Right renal pelvis (tissue), 4 donors: ENCODE measurements around the gene TEX29. TPM values are rescaled to one million over a fixed set of nuclear protein-coding genes. Genes with fewer than 3 reads are reported as not detected.

ENCODE experiments used
- DNase-seq, 4 donors: peaks; one replicate each; pipeline ENCODE4 v3.0.0-alpha.2; 2013; ENCODE audit warnings: low read depth in 4 of 4, low spot score in 3 of 4, missing footprints in 1 of 4
- polyA plus RNA-seq, 4 donors: library from polyadenylated mRNA; unstranded; fragments of 120-200 nt; gene quantifications; one replicate each; pipeline ENCODE4 v1.2.1, GENCODE V29; 2013; ENCODE audit not compliant: insufficient read length in 4 of 4

Gene TEX29
- polyA plus RNA-seq, 4 donors, result 0.35 to 0.59 (median 0.42) TPM

DNA sequence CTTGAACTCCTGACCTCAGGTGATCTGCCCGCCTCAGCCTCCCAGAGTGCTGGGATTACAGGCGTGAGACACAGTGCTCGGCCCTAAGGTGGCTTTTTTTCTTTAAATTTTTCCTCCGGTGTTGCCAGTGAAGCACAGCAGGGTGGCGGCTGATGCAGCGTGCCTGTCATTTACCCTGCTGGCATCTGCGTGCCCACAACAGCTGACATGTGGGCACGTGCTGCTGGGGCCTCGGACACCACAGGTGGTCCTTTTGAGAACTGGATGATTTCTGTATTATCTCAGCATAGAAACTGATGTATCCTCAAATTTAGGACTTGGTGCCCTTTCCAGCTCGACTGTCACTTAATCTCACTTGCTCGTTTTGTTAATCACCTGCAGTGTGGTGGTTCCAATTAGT is 31.2 kb upstream of the TEX29 start:
- DNase-seq, result no peak

DNA sequence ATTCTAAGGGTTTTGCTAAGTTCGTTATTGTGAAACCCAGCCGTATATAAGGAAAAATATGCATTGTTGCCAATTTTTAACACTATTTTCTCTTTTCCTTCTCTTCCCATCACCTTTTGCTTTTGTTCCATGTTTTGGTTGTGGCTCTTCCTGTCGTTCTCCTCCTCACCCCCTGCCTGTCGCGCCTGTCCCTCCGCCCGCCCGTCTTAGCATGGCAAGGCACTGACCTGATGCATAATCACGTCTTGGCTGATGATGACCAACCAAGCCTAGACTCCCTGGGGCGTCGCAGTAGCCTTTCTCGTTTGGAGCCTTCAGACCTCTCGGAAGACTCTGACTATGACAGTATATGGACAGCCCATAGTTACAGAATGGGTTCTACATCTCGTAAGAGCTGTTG is 28.5 kb upstream of the TEX29 start:
- no peak for DNase-seq

DNA sequence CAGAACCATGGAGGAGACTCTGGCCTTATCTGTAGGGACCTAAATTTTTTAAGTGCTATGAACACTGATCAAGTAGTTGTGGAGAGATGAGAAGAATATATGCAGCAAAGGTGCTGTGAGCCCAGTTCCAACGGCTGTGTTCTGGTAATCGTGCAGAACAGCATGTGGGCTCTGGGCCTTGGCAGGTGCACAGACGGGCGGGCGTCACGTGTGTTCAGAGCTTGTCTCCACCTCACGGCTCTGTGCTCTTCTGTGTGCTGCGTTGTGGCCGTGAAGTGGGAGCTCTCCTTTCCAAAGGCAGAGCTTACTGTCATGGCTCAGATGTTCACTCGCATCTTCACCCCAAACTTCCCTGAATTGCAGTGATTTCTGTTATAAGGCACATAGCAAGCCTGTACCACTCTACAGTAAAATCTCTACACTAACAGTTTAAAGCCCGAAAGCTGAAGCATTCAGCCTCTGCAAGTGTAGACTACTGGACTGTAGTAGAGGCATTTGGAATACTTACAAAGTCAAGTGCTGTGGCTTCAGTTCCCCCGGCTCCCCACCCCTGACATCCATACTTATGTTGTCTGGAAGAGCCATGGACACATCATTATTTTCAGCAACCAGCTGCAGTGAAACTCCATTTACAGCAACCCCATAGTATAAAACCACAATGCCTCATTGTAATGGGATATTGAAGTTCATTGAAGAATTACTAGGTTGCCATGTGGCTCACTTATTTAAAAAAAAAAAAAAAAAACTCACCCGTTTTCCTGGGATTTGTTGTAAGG is 27.5 kb upstream of the TEX29 start:
- no peak for DNase-seq

DNA sequence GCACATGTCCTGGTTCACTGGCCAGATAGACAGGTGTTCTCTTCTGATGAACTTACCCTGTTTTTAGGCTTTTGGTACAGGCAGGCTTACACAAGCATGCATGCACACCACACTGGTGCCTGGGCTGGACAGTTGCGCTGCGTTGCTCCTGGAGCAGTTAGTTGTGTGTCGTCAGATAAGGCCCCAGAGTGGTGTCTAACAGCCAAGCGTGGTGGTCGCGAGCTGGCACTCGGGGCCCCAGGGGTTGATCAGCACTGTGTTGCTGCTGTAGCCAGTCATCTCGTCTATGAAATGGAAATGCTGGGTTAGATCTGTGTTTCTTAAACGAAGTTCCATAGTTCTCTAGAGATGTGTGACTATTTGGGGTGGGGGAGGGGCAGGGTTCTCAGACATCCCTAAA is 24.6 kb upstream of the TEX29 start:
- DNase-seq, result no peak

DNA sequence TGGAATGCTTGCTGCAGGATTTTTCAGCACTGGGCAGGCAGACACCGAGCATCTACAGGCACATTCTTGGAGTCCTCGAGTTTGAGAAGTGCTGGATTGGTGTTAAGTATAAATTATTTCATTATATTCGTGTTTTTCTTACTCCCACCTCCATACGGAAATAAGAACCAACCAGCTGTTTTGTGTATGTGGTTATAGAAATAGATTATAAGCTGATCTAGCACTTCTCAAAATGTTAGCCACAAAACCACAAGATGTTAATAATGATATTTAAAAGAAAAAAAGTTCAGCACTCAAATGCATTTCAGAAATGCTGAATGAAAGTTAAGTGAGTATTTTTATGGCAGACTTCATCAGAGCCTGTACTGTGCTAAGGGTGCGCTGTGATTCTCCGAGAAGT is 24.0 kb upstream of the TEX29 start:
- no peak for DNase-seq

DNA sequence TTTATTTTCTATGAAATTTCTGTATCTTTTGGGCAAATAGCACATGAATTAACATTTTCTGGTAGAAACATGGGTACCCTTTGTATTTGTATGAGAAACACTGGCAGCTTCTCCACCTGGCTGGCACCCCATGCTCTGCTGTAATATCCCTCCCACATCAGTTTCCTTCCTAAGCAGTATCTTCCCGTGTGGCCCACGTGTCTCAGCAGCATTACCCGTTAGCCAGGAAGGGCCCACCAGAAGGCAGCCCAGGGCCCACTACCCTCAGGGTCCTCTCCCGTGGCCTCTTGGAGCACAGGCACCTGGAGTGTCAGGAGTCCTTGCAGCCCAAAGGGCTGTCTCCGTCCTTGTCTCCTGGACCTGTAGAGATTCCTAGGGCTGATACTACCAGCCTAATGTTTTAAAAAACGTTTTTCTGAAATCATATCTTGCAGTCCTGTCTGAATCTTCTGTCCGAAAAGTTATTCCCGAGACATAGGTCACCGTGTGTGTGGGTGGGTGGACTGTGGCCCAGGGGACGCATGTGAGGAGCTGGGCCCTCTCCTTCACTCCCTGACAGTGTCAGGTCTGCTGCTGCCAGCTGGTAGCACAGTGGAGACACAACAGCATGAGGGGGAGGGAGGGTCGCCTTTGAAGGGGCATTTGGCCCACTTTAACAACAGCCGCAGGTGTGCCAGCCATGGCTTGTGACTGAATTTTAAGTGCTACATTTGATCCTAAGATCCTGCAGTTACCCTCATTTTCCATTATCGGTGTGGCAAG is 22.0 kb upstream of the TEX29 start:
- DNase-seq, result no peak

DNA sequence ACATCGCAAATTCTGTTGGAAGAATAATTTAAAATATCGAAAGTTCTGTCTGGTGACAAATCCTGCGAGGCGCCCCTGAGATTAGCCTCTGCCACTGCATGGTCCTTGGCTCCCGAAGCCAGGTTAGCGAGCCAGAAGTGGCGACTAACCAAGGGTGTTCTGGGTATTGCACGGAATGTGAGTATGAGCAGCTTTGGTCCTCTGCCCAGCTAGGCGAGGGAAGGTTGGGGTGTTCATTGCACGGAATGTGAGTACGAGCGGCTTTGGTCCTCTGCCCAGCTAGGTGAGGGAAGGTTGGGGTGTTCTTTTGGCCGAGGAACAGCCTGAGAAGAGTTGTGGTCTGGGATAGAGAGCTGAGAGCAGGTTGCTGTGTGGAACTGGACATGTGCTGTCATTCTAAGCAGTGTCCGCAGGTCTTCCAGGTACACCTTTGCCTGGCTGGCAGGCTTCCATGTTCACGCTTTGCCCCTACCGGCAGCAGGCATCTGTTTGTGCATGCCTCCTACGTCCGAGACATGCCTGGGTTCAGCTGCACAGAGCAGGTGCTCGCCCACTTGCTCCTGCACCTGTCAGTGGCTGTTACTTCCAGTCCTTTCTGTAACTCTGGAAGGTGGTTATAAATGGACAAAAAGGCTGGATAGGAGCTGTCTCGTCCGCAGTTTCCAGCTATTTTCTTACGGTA is 18.3 kb upstream of the TEX29 start:
- DNase-seq, result no peak

DNA sequence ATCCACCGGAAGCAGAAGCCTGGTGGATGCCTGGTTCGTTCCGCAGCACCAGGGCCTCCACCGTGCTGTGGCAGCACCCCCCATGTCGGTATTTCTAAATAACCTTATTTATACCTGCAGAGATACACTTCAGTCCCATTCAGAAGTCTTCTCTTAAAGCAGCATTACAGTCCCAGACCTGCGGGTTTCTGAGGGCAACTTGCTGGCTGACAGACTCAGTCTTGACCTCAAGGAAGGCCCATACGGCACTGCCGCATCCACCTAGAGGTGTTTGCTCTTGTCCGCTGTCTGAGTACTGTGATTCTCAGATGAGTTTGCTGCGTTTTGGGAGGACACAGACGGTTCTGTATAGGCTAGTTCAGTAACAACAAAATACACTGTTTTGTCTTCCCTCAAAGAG is 16.9 kb upstream of the TEX29 start:
- DNase-seq, result no peak

DNA sequence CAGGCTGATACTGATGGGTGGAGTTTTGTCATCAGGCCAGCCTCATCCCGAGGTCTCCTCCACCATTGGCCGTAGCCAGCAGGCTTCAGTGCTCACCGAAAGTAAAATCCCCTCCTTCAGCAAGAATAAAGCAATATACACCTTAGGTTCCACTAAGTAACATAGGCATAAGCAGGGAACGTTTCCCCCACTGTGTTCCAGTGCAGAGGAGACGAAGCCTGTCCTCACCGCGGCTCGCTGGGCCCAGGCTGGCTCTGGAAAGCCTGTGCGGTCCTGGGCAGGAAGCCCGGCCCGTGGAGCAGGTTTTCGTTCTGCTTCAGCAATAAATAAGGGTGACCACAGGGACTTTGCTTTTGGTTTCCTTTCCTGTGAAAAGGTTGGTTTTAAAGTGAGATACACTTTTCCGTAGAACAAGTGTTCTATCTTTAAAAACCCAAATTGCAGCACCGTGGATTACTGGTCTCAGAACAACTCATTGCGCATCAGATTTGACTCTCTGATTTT is 16.3 kb upstream of the TEX29 start:
- no peak for DNase-seq

DNA sequence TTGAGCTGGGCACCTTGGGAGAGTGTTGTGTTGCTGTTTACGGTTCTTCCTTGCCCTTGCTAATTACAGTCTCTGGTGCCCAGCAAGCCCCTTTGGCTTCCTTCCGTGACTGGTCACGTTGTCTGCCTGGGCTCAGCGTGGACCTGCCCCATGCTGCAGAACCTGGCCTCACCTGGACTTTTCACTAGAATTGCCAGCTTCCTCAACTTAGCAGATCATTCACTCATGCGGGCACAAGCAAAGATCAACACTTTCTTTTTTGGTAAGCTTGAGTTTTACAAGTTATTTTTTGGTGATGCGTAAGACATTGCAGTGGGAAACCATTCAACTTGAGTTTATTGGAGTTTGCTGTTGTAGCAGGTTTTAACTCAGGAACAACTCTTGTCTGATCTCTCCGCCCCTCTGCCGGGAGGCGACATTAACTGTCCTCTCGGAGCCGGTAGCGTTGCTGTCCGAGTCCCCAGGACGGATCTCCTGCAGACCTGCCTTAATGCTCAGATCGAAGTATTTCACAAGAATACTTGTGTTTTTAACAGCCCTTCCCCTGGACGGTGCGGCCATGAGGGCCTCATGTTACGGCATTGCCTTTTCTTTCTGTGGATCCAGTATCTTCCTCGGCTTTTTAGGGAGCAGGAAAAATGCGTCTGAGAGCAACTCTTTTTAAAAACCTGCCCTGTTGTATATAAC is 15.7 kb upstream of the TEX29 start:
- no peak for DNase-seq

DNA sequence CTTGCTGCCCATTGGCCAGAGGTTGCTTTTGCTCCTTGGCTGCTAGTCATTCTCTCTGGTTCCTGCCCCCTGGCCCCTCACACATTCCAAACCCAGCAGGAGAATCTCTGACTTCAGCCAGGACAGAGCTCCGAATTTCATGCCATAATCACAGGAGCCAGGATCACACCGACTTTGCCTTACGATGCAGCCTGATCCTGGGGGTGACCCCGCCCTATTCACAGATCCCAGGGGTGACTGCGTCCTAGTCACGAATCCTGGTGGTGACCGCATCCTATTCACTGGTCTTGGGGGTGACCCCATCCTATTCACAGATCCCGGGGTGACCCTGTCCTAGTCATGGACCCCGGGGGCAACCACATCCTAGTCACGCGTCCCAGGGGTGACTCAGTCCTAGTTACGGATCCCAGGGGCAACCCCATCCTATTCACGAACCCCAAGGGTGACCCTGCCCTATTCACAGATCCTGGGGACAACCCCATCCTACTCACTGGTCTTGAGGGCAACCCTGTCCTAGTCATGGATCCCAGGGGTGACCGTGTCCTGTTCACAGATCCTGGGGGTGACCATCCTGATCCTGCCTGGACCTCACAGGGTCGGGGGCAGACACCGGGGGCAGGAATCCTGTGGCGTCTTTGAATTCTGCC is 7.4 kb upstream of the TEX29 start:
- no peak for DNase-seq

DNA sequence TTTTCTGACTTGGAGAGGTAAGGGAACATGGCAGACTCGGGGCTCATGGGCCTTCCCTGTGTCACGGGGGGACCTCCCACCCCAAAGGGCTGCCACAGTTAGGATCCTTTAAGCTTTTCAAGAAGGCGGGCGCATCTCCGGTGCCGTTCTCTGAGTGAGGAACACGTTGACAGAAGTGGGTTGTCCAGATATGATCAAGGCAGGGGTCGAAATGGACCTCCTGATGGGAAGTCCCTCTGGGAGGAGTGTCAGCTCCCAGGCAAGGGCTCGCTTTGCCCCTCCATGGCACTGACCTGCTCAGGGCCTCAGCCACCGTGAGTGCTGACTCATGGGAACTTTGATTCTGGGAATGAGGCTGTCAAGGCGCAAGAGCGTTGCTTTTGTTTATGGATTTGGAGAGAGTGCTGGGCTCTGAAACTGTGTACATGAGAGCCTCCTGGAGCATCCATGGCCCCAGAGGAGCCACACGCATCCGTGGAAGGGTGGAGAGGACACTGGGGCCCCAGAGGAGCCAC is 6.5 kb upstream of the TEX29 start:
- DNase-seq, result no peak

DNA sequence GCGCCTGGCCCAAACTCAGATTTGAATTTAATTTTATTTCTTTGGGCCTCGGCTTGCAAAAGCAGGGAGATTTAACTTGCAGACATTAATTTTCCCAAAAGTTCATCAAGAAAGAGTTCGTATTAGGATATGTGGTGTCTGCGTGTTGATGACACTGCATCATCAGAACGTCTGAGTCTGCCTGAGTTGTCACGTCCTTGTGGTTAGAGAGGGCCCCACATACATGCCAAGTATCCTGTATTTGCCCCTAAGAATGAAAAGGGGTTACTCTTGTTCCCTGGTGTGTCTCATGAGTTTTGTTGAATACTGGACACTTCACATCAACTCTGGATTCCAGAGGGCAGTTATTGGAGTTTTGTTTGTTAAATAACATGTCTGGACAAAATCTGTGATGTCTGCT is 5.6 kb upstream of the TEX29 start:
- DNase-seq, result no peak

DNA sequence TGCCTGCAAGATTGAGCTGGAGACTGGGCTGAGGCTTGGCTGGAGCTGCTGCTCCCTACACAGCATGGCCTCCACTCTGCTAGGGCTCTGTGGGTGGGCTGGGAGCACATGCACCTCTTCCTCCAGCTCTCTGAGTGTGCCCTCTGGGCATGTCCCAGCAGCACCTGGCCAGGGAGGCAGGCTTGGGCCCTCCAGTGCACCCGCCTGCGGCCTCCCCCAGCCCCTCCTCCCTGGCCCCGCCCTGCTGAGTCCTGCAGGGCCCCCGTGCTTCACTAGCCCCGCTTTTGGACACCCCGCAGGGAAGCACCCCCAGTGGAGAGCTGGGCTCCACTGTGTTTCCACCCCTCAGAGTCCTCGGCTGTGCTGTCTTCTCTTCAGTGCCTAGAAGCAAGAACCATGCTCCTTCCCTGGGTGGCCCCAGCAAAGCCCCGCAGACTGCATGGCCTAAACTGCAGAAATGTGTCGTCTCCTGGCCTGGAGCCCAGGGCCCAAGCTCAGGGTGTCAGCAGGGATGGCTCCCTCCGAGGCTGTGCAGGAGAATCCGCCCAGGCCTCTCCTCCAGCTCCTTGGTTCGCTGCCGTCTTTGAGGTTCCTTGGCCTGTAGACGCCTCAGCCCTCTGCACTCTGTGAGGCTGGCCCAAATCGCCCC is 5.0 kb upstream of the TEX29 start:
- no peak for DNase-seq

DNA sequence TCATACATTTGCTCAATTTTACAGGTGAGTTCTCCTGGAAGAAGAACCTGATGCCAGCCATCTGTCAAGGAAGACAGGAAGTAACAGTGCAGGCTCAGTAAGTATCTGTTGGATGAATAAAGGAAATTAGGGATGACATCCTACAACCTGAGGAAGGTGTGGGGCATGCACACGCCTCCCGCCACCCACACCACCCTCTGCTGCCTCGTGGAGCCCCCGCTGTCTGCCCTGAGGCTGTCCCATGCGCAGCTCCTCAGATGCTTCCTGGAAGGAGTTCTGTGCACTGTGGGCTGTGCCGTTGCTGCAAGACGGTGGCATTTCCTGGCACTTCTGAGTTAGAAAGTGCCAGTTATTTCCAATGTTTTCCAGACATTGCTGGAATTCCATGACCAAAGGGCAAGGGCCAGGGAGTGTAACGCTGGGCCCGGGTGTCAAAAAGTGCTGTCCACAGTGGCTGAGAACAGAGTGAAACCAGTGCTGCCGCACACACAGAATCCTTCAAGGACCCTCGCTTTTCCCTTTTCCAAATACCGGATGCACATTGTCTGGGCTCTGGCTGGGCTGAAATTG is 4.2 kb upstream of the TEX29 start:
- no peak for DNase-seq

DNA sequence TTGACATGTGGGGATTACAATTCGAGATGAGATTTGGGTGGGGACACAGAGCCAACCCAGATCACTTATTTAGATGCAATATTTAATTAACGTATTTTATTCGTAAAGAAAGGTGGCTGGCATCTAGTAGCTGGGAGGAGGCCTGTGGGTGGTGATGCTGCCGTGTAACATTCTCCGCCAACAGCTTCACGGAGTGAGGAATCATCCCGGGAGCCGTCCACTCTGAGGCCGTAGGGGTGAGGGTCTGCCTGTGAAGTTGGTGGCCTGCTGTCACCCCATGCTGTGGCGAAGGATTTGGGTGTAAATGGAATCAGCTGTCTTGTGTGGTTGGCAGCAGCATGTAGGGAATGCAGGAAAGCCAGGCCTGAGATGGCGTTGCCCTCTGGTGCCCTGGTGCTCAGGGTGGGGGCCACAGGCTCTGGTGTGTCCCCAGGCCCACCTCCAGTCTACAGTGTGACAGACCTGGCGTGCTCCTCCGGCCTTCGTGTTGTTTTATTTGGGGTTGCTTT is 3.3 kb upstream of the TEX29 start:
- no peak for DNase-seq

DNA sequence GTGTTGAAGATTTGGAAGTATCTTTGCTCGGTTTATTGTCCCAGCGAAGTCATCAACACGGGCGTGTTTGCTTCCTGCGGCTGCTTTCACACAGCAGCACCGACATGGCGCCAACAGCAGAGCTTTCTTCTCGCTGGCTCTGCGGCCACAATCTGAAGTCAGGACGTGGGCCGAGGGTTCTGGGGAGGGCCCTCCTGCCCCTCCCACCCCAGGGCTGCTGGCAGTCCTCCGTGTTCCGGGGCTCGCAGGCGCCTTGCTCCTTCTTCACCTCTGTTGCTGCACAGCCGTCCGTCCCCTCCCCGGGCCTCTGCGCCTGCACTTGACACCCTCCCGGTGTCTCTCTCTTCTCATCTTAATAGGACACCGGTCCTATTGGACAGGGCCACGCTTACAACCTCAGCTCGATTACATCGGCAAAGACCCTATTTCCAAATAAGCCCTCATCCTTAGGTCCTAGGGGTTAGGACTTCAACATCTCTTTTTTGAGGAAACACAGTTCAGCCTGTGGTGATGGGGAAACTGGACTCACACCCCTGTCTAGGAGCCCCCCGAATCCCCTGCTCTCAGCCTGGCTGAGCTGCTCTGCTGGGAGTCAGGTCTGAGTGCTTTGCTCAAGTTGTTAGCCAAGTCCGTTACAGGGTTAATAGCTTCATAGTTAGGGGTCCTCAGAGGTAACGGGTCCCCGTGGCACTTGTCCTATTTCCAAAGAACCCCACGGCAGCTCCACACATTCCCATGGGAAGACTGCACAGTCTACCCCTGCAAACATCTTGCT is 2.7 kb upstream of the TEX29 start:
- no peak for DNase-seq

DNA sequence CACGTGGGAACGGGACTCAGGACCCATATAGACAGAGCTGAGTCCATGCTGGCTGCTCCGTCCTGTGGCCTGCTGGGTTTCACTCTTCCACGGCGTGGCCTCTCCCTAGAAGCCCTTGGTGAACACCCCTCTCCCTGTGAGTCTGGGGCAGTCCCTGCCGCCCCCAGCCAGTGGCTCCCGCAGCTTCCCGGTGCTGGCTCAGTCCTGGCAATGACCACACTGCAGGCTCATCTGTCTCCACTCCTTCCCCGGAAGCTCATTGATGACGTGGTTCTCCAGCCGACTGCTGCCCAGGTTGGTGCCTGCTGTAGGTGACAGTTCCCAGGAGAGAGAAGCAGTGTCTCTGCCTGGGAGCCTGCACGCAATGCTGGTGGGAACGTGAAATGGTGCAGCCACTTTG is 2.1 kb upstream of the TEX29 start:
- no peak for DNase-seq
